Kidney epithelial cell (primary cell): ENCODE data around the gene ZNF778. TPM values are rescaled to one million over a fixed set of nuclear protein-coding genes. Genes with fewer than 3 reads are reported as not detected.

ENCODE experiments used
- DNase-seq: peaks from one replicate; pipeline ENCODE4 v3.0.0-alpha.2; 2010; ENCODE audit warnings: low read depth
- H3K27me3 ChIP-seq: 2 replicates; pipeline ENCODE4 v1.6.0; 2011; ENCODE audit warnings: low read length; ENCODE audit not compliant: control insufficient read depth, insufficient read depth
- H3K36me3 ChIP-seq: 2 replicates; pipeline ENCODE4 v1.5.1; 2011; ENCODE audit warnings: low read length; ENCODE audit not compliant: control insufficient read depth, insufficient read depth
- H3K4me3 ChIP-seq: 2 replicates; pipeline ENCODE4 v1.5.1; 2011; ENCODE audit warnings: low read depth, mild to moderate bottlenecking, control low read depth, low read length
- CTCF ChIP-seq: IDR thresholded peaks from 2 replicates; pipeline ENCODE4 v1.5.1; 2011; ENCODE audit warnings: mild to moderate bottlenecking, moderate library complexity, low read length, control low read depth, inconsistent platforms; ENCODE audit not compliant: insufficient read depth, poor library complexity, severe bottlenecking
- total RNA-seq: library from RNA; depleted of rRNA; stranded (reverse); fragments of >200 nt; gene quantifications from 2 replicates; pipeline ENCODE4 v1.2.3, GENCODE V29; 2015

ZNF778 gene
- total RNA-seq, 1 donor from 2014 or later: 17.7 TPM

DNA sequence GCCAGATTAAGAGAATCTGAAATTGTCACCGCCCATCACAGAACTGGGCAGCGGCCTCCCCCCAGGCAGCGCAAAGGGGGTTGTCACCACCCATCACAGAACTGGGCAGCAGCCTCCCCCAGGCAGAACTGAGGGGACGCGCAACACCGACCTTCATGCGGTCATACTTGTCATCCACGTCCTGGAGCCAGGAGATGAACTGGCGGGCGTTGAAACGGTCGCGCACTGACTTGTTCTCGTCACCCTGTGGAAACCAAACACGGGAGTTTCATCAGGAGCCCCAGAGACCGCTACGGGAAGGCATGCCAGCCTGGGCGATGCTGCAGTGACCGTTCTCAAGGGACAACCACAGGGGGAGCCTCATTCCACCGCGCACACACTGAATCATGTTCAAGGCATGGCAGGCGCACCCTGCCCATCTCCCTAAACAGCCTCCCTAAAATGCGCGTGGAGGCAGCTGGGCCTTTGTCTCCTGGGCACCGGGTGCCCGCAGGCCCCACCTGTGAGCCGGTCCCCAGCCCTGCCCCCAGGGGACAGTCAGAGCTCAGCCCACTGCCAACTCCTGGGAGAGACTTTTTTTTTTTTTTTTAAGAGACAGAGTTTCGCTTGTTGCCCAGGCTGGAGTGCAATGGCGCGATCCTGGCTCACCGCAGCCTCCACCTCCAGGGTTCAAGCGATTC is 53.3 kb downstream of the ZNF778 start:
- Histone ChIP-seq H3K27me3 (no peaks in the 10 kb centered on the region), H3K36me3 (peaks cover 2% of the 10 kb centered on the region), H3K4me3 (no peak overlapping the region)
- DNase-seq: no peak
- TF ChIP-seq CTCF: no peak

GRCh38 chr16:89272631-89273030 is 55.1 kb downstream of the ZNF778 start:
- no peak for DNase-seq
- TF ChIP-seq CTCF: no peak
- no peak overlapping the region for H3K4me3 ChIP-seq
- H3K36me3 ChIP-seq: peaks cover 2% of the 10 kb centered on the region
- no peaks in the 10 kb centered on the region for H3K27me3 ChIP-seq

- DNase-seq: no peak
- no peak for TF ChIP-seq CTCF
- H3K4me3 ChIP-seq: no peak overlapping the region
- H3K36me3 ChIP-seq: peaks cover 2% of the 10 kb centered on the region
- H3K27me3 ChIP-seq: no peaks in the 10 kb centered on the region
These were observed 56.4 kb downstream of the ZNF778 start for GRCh38 chr16:89273741-89274472.

DNA sequence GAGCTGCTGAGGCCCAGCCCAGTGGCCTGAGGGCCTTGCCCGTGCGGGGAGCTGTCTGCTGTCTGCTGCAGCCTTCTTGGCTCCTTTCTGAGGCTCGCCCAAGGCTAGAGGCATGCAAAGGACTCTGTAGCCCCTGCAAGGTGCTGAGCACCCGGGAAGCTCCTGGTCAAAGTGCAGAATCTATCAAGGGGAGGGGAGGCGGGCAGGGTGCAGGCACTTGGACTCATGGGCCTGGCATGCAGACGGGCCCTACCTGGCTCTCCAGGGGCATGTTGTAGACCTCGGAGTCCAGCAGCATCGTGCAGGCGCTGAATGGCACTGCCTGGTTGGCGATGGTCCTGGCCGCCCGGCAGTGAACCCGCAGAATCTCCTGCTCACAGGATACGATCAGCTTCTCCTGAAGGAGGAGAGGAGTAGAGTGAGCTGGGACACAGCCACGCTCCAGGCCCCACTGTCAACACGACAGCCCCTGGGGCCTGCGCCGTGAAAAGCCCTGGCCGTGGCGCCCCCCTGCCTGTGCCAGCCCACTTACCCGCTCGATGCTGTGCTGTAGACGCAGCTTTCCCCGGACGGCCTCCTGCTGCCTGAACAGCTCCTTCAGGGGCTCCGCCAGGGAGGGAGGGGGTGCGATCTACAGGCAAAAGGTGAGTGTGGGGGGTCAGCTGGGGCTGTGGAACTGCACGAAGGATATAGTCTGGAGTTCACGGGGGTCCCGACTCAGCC is 57.2 kb downstream of the ZNF778 start:
- no peaks in the 10 kb centered on the region for H3K27me3 ChIP-seq
- DNase-seq: no peak
- no peak for TF ChIP-seq CTCF
- no peak overlapping the region for H3K4me3 ChIP-seq
- H3K36me3 ChIP-seq: peaks cover 2% of the 10 kb centered on the region

GRCh38 chr16:89275284-89275584 is 57.7 kb downstream of the ZNF778 start:
- DNase-seq: no peak
- no peak for TF ChIP-seq CTCF
- Histone ChIP-seq H3K36me3 (no peaks in the 10 kb centered on the region), H3K27me3 (no peaks in the 10 kb centered on the region), H3K4me3 (no peak overlapping the region)
